GM19438 (cell line): ENCODE data around the gene ANO2.

Experiments used
- ATAC-seq: cut with Tn5 transposase; IDR thresholded peaks from one replicate; pipeline ENCODE4 v1.9.1; 2021; ENCODE audit warnings: low read depth; ENCODE audit not compliant: unreplicated experiment

ANO2 gene

GRCh38 chr12:5590316-5590715, 354.7 kb downstream of the ANO2 start:
- ATAC-seq = no peak

GRCh38 chr12:5589054-5589453, 356.0 kb downstream of the ANO2 start:
- no peak for ATAC-seq

- ATAC-seq = no peak
Measured at GRCh38 chr12:5588591-5588990, 356.5 kb downstream of the ANO2 start.

- ATAC-seq = no peak
Measured at GRCh38 chr12:5588176-5588575, 356.9 kb downstream of the ANO2 start.

- ATAC-seq = no peak
Measured at GRCh38 chr12:5587711-5588121, 357.3 kb downstream of the ANO2 start.

- no peak for ATAC-seq
Measured at GRCh38 chr12:5586201-5586600, 358.9 kb downstream of the ANO2 start.

- ATAC-seq = no peak
Measured at GRCh38 chr12:5585178-5585577, 359.9 kb downstream of the ANO2 start.

- no peak for ATAC-seq
Measured at GRCh38 chr12:5584412-5585175, 360.5 kb downstream of the ANO2 start.

- no peak for ATAC-seq
Measured at GRCh38 chr12:5582541-5582940, 362.5 kb downstream of the ANO2 start.

GRCh38 chr12:5582018-5582417, 363.0 kb downstream of the ANO2 start:
- no peak for ATAC-seq

- no peak for ATAC-seq
Measured at GRCh38 chr12:5581616-5582015, 363.4 kb downstream of the ANO2 start.

- ATAC-seq = no peak
Measured at GRCh38 chr12:5581019-5581418, 364.0 kb downstream of the ANO2 start.

GRCh38 chr12:5578775-5579174, 366.3 kb downstream of the ANO2 start:
- no peak for ATAC-seq

- ATAC-seq = no peak
Measured at GRCh38 chr12:5577741-5578140, 367.3 kb downstream of the ANO2 start.

GRCh38 chr12:5577211-5577612, 367.8 kb downstream of the ANO2 start:
- ATAC-seq = no peak

- ATAC-seq = no peak
Measured at GRCh38 chr12:5575987-5576386, 369.1 kb downstream of the ANO2 start.

- no peak for ATAC-seq
Measured at GRCh38 chr12:5575232-5575631, 369.8 kb downstream of the ANO2 start.

GRCh38 chr12:5573390-5573789, 371.7 kb downstream of the ANO2 start:
- ATAC-seq = no peak

GRCh38 chr12:5571115-5571514, 373.9 kb downstream of the ANO2 start:
- no peak for ATAC-seq

GRCh38 chr12:5570416-5570815, 374.6 kb downstream of the ANO2 start:
- ATAC-seq = no peak

GRCh38 chr12:5568325-5568981, 376.6 kb downstream of the ANO2 start:
- no peak for ATAC-seq

- no peak for ATAC-seq
Measured at GRCh38 chr12:5567016-5567725, 377.9 kb downstream of the ANO2 start.
